Hepatocyte (in vitro differentiated cells): ENCODE measurements around the gene MICAL2. TPM values are rescaled to one million over a fixed set of nuclear protein-coding genes. Genes with fewer than 3 reads are reported as not detected.

Source experiments
- DNase-seq: peaks from one replicate; pipeline ENCODE4 v3.0.0-alpha.2; 2016; ENCODE audit warnings: low spot score
- H2AFZ ChIP-seq: fragments of 200-600 bp; sonication (generic); 2 replicates; pipeline ENCODE4 v1.6.0; 2016; ENCODE audit warnings: antibody characterized with exemption, mild to moderate bottlenecking
- H3K27ac ChIP-seq: fragments of 200-600 bp; sonication (generic); 2 replicates; pipeline ENCODE4 v1.5.1; 2016; ENCODE audit warnings: mild to moderate bottlenecking
- H3K27me3 ChIP-seq: fragments of 200-600 bp; sonication (generic); 2 replicates; pipeline ENCODE4 v1.6.1; 2016
- H3K36me3 ChIP-seq: fragments of 200-600 bp; sonication (generic); replicated peaks from 2 replicates; pipeline ENCODE4 v1.5.1; 2016; ENCODE audit warnings: low read depth; ENCODE audit not compliant: insufficient read depth
- H3K4me1 ChIP-seq: fragments of 200-600 bp; sonication (generic); 2 replicates; pipeline ENCODE4 v1.5.1; 2016; ENCODE audit warnings: mild to moderate bottlenecking, moderate library complexity; ENCODE audit not compliant: insufficient read depth
- H3K4me2 ChIP-seq: fragments of 200-600 bp; sonication (generic); 2 replicates; pipeline ENCODE4 v1.6.0; 2016
- H3K4me3 ChIP-seq: fragments of 200-600 bp; sonication (generic); 2 replicates; pipeline ENCODE4 v1.5.1; 2016; ENCODE audit warnings: mild to moderate bottlenecking
- H3K79me2 ChIP-seq: fragments of 200-600 bp; sonication (generic); 2 replicates; pipeline ENCODE4 v1.6.0; 2017; ENCODE audit warnings: mild to moderate bottlenecking
- H3K9me2 ChIP-seq: fragments of 200-600 bp; sonication (generic); replicated peaks from 2 replicates; pipeline ENCODE4 v1.6.0; 2017; ENCODE audit warnings: mild to moderate bottlenecking; ENCODE audit not compliant: insufficient read depth
- H3K9me3 ChIP-seq: fragments of 200-600 bp; sonication (generic); 2 replicates; pipeline ENCODE4 v1.5.1; 2016; ENCODE audit warnings: low read depth, mild to moderate bottlenecking
- H4K20me1 ChIP-seq: fragments of 200-600 bp; sonication (generic); 2 replicates; pipeline ENCODE4 v1.6.0; 2016; ENCODE audit warnings: mild to moderate bottlenecking; ENCODE audit not compliant: insufficient read depth, poor library complexity, severe bottlenecking
- CTCF ChIP-seq: fragments of 200-600 bp; sonication (generic); IDR thresholded peaks from 2 replicates; pipeline ENCODE4 v1.5.1; 2016; ENCODE audit warnings: antibody characterized with exemption, mild to moderate bottlenecking; ENCODE audit not compliant: poor library complexity
- EZH2 ChIP-seq: fragments of 200-600 bp; sonication (generic); IDR thresholded peaks from 2 replicates; pipeline ENCODE4 v1.6.1; 2016; ENCODE audit warnings: antibody characterized with exemption, mild to moderate bottlenecking, borderline replicate concordance
- EZH2phosphoT487 ChIP-seq: fragments of 200-600 bp; sonication (generic); IDR thresholded peaks from one replicate; pipeline ENCODE4 v1.6.1; 2018; ENCODE audit warnings: antibody characterized with exemption, mild to moderate bottlenecking, low read depth, moderate library complexity; ENCODE audit not compliant: unreplicated experiment, severe bottlenecking
- WGBS: methylation state at CpG from one replicate; pipeline ENCODE4 v1.1.6; 2016; ENCODE audit warnings: low lambda C conversion rate; ENCODE audit errors: missing lambda C conversion rate; 5-methylcytosine and 5-hydroxymethylcytosine counted together
- microRNA-seq: library from miRNA; unstranded; fragments of <30 nt; microRNA quantifications from one replicate; pipeline ENCODE4, GENCODE V29; 2017
- polyA plus RNA-seq: library from polyadenylated mRNA; unstranded; fragments of >200 nt; fragmentation: Nextera tagmentation; extraction: Ambion mirVana; gene quantifications from 2 replicates; pipeline ENCODE4 v1.2.1, GENCODE V29; 2016
- small RNA-seq: library from RNA; depleted of rRNA; stranded (forward); fragments of <200 nt; gene quantifications from one replicate; pipeline ENCODE3, GENCODE V24; 2014
- total RNA-seq: library from RNA; depleted of rRNA; stranded (reverse); fragments of >200 nt; gene quantifications from 2 replicates; pipeline ENCODE4 v1.2.3, GENCODE V29; 2014

MICAL2 gene
- total and polyA plus RNA-seq, 2 experiments from 2014 or later, result 36.8 to 56.0 TPM

GRCh38 chr11:12303421-12304149 lies 193.2 kb downstream of the MICAL2 start:
- H3K79me2 ChIP-seq, result no peaks in the 10 kb centered on the region
- no peaks in the 10 kb centered on the region for H3K36me3 ChIP-seq
- H3K4me1 ChIP-seq, result no peaks in the 10 kb centered on the region
- H4K20me1 ChIP-seq, result no peaks in the 10 kb centered on the region
- no peak overlapping the region for H3K4me3 ChIP-seq
- TF ChIP-seq EZH2 (no peak), CTCF (no peak), EZH2phosphoT487 (no peak)
- DNase-seq, result no peak
- no peaks in the 10 kb centered on the region for H3K27me3 ChIP-seq
- H2AFZ ChIP-seq, result no peak overlapping the region
- no peak overlapping the region for H3K4me2 ChIP-seq
- no peak overlapping the region for H3K27ac ChIP-seq
- WGBS, result 81% methylated on average over 2 of the region's 2 CpGs
- H3K9me2 ChIP-seq, result no peaks in the 10 kb centered on the region
- peaks cover 4% of the 10 kb centered on the region for H3K9me3 ChIP-seq

GRCh38 chr11:12306830-12307229 lies 196.4 kb downstream of the MICAL2 start:
- Histone ChIP-seq H3K36me3 (no peaks in the 10 kb centered on the region), H3K27ac (no peak overlapping the region), H2AFZ (no peak overlapping the region), H3K4me2 (no peak overlapping the region), H3K9me2 (no peaks in the 10 kb centered on the region), H3K4me1 (no peaks in the 10 kb centered on the region), H3K27me3 (no peaks in the 10 kb centered on the region), H4K20me1 (no peaks in the 10 kb centered on the region), H3K4me3 (no peak overlapping the region), H3K79me2 (no peaks in the 10 kb centered on the region), H3K9me3 (no peaks in the 10 kb centered on the region)
- TF ChIP-seq EZH2 (no peak), CTCF (no peak), EZH2phosphoT487 (no peak)
- 86% methylated on average over 2 of the region's 2 CpGs for WGBS
- DNase-seq, result no peak

GRCh38 chr11:12312132-12312531 lies 201.7 kb downstream of the MICAL2 start:
- Histone ChIP-seq H3K9me3 (no peaks in the 10 kb centered on the region), H3K36me3 (no peaks in the 10 kb centered on the region), H4K20me1 (no peaks in the 10 kb centered on the region), H3K4me1 (no peaks in the 10 kb centered on the region), H3K27ac (no peak overlapping the region), H3K4me2 (no peak overlapping the region), H3K4me3 (no peak overlapping the region), H2AFZ (no peak overlapping the region), H3K9me2 (no peaks in the 10 kb centered on the region), H3K79me2 (no peaks in the 10 kb centered on the region), H3K27me3 (no peaks in the 10 kb centered on the region)
- DNase-seq, result no peak
- 95% methylated on average over 4 of the region's 4 CpGs for WGBS
- TF ChIP-seq EZH2, result no peak
- TF ChIP-seq CTCF, result no peak
- TF ChIP-seq EZH2phosphoT487, result no peak

Small RNA genes lying within 50 kb of the gene (microRNA-seq; reads per million reads assigned to microRNA genes)
- not detected for gene MIR6124

Small RNA genes lying within 50 kb of the gene (small RNA-seq; reads per million reads assigned to genes)
- not detected for gene MIR6124

Other genes starting within 250 kb of the MICAL2 start
- gene DKK3, start 102.0 kb upstream of the MICAL2 start, total RNA-seq, result 66.6 and 71.3 TPM in 2 replicates
- gene DKK3, start 102.0 kb upstream of the MICAL2 start, polyA plus RNA-seq, result 64.3 and 66.0 TPM in 2 replicates